Small intestine (tissue), 7 donors: ENCODE data around the gene ARFGAP1. TPM values are rescaled to one million over a fixed set of nuclear protein-coding genes. Genes with fewer than 3 reads are reported as not detected.

Experiments
- DNase-seq, 2 donors: peaks; one replicate each; pipeline versions ENCODE4 v3.0.0 to v3.0.0-alpha.2; 2013
- FAIRE-seq: peaks from 2 replicates; lab custom pipeline; 2012; peaks lifted over from hg19 to GRCh38; lab: Jason Lieb, UNC
- H3K27ac ChIP-seq, 3 donors: one replicate each; pipeline ENCODE4 v1.5.1; 2013; ENCODE audit warnings: low read length in 2 of 3, mild to moderate bottlenecking in 2 of 3, control low read depth in 1 of 3, inconsistent platforms in 1 of 3, low read depth in 1 of 3, moderate library complexity in 1 of 3
- H3K27me3 ChIP-seq, 3 donors: one replicate each; pipeline ENCODE4 v1.6.1; 2013; ENCODE audit warnings: low read length in 3 of 3, inconsistent platforms in 1 of 3; ENCODE audit not compliant: control insufficient read depth in 3 of 3, insufficient read depth in 3 of 3
- H3K36me3 ChIP-seq, 3 donors: one replicate each; pipeline ENCODE4 v1.6.1; 2013; ENCODE audit warnings: low read length in 3 of 3, inconsistent platforms in 1 of 3, low read depth in 1 of 3, mild to moderate bottlenecking in 1 of 3, moderate library complexity in 1 of 3; ENCODE audit not compliant: control insufficient read depth in 3 of 3, insufficient read depth in 2 of 3
- H3K4me1 ChIP-seq, 3 donors: one replicate each; pipeline ENCODE4 v1.6.1; 2013; ENCODE audit warnings: low read length in 2 of 3, inconsistent platforms in 1 of 3, low read depth in 1 of 3, mild to moderate bottlenecking in 1 of 3, moderate library complexity in 1 of 3; ENCODE audit not compliant: control insufficient read depth in 3 of 3, insufficient read depth in 2 of 3
- H3K4me3 ChIP-seq, 3 donors: one replicate each; pipeline ENCODE4 v1.5.1; 2013; ENCODE audit warnings: low read length in 3 of 3, control low read depth in 1 of 3, inconsistent platforms in 1 of 3, low read depth in 1 of 3, mild to moderate bottlenecking in 1 of 3, moderate library complexity in 1 of 3
- H3K9me3 ChIP-seq, 2 donors: one replicate each; pipeline ENCODE4 v1.6.1; 2013; ENCODE audit warnings: low read depth in 1 of 2, low read length in 1 of 2; ENCODE audit not compliant: control insufficient read depth in 2 of 2, insufficient read depth in 1 of 2
- WGBS, 3 donors: extraction: QIAGEN DNeasy Blood & Tissue Kit; methylation state at CpG; one replicate each; pipeline ENCODE4 v1.1.7; 2013; 5-methylcytosine and 5-hydroxymethylcytosine counted together
- polyA plus RNA-seq, 4 donors: library from polyadenylated mRNA; stranded (reverse) in 3 of 4; unstranded in 1 of 4; fragments of 200-250 nt in 3 of 4; fragments of 120-200 nt in 1 of 4; gene quantifications; one replicate each; pipeline versions ENCODE4 v1.2.1 to v1.2.3, GENCODE V29; 2013
- donor health status: healthy with polysubstance abuse.
- donor health status: control.
- donor health status: control.
- donor health status: Bipolar disorder and iron deficiency.
- donor health status: healthy.

ARFGAP1 gene
- polyA plus RNA-seq, 4 donors, result 70.9 to 117 (median 80.3) TPM

DNA sequence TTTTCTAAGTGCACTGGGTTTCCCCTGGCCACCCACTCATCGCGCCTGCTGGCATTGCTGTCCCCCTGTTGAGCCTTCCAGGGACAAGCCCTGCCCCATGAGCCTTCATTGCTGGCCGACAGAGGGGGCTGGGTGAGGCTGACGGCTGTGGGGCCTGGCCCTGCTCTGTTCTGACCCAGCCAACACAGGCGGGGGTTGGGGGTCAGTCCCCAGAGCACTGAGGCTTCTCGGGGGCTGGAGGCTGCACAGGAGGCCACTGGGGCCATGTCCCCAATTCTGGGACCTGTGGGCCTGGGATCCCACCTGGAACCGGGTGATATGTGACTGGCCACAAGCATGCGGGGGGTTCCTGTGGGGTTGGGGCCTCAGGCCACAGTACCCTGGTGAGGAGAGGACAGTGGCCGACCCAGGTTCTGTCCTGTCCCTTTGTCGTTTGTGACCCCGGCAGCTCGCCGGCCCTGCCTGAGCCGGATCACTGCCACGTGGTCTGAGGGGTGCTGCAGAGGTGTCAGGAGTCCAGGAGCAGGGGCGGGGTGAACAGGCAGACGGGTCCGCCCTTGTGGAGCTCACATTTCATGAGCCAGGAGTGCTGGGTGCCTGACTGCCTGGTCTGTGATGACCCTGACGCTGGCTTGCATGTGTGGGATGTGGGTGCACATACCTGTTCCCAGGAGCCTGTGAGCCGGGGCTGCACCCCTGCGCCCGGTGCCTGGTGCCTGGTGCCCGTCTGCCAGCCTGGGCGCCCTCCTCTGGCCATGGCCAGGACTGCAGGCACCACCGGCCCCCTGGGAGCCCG is 18.3 kb downstream of the ARFGAP1 start:
- Histone ChIP-seq H3K27ac (no peak overlapping the region), H3K9me3 (no peaks in the 10 kb centered on the region), H3K4me3 (no peak overlapping the region), H3K27me3 (peaks cover 0 to 14% (median 4%) of the 10 kb centered on the region in 3 donors), H3K36me3 (peaks cover 0 to 39% (median 0%) of the 10 kb centered on the region in 3 donors), H3K4me1 (peaks cover 0 to 4% (median 0%) of the 10 kb centered on the region in 3 donors)
- DNase-seq (peak; percentile 30 to 65), FAIRE-seq (no peak)
- 19 to 31% (median 31%) methylated on average over 26 of the region's 26 CpGs for WGBS, 3 donors

DNA sequence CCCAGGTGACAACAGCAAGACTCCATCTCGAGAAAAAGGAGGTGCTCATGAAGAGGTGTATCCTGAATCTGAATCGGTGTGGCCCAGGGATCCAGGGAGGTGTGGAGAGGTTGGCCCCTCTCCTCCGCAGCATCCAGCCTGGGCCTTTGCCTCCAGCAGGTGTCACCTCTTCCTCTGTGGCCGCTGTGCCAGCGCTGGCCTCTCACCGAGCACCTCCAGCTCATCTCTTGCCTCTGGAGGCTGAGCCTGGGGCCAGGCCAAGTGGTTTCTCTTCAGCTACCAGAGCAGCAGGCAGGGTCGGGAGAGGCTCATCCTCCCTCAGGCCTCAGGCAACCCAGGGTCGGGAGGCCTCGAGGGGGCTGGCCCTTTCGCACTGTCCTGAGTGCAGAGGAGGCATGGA is 19.2 kb downstream of the ARFGAP1 start:
- no peak overlapping the region for H3K27ac ChIP-seq
- H3K4me1 ChIP-seq, result peaks cover 0 to 4% (median 0%) of the 10 kb centered on the region in 3 donors
- peaks cover 0 to 31% (median 0%) of the 10 kb centered on the region in 3 donors for H3K36me3 ChIP-seq
- H3K4me3 ChIP-seq, result no peak overlapping the region
- WGBS, 3 donors, result 50 to 78% (median 59%) methylated on average over 10 of the region's 10 CpGs
- FAIRE-seq (no peak), DNase-seq (no peak)
- peaks cover 0 to 21% (median 10%) of the 10 kb centered on the region in 3 donors for H3K27me3 ChIP-seq
- H3K9me3 ChIP-seq, result no peaks in the 10 kb centered on the region

DNA sequence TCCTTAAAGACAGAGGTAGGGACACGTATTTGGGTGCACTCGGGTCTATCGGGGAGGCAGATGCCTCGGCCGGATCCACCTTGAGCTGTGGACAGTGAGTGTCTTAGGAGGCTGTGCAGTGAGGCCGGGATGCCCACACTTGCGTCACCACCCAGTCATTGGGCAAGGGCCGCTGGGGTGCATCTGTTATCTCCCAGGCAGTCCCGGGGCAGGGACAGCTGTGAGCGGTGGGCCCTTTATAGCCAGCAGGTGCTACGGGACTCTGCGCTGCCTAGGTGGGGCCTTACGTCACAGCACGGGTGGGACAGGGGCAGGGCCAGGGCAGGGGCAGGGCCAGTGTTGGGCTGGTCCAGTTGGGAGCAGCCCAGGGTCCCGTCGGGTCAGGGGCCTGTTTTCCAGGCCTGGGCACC is 19.7 kb downstream of the ARFGAP1 start:
- Histone ChIP-seq H3K4me3 (no peak overlapping the region), H3K27ac (no peak overlapping the region), H3K27me3 (peaks cover 0 to 21% (median 10%) of the 10 kb centered on the region in 3 donors), H3K36me3 (peaks cover 0 to 29% (median 0%) of the 10 kb centered on the region in 3 donors), H3K9me3 (no peaks in the 10 kb centered on the region), H3K4me1 (peaks cover 0 to 4% (median 0%) of the 10 kb centered on the region in 3 donors)
- WGBS, 3 donors, result 27 to 62% (median 51%) methylated on average over 16 of the region's 16 CpGs
- FAIRE-seq (no peak), DNase-seq (peak in 1 of 2 donors; percentile 10)

DNA sequence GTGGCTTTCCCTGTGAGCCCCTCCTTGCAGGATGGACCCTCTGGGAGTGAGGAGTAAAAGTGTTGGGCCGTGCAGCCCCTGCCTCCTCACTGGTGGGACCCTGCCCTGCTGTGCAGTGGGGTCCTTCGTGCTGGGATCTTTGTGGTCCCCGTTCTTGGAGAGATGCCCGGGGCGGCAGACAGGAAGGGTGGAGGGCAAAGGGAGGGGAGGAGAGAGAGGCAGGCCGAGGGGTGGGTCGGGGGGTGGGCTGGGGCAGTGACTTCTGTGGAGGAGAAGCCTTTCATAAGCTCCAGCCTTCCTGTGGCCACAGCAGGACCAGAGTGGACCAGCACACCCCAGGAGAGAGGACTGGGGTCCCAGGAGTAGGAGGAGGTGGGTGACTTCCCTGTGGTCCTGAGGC is 20.3 kb downstream of the ARFGAP1 start, which contains the start of gene COL20A1:
COL20A1 (plus strand) TSS at position 283 of the 400 bp plus-strand sequence. CDS start 1,922 bp downstream, outside the sequence.
- Histone ChIP-seq H3K27ac (no peak within 1 kb of the TSS), H3K9me3 (no peaks in the 10 kb centered on the region), H3K27me3 (peaks cover 0 to 21% (median 10%) of the 10 kb centered on the region in 3 donors), H3K4me3 (no peak within 1 kb of the TSS), H3K36me3 (peaks cover 0 to 23% (median 0%) of the 10 kb centered on the region in 3 donors), H3K4me1 (peaks cover 0 to 4% (median 0%) of the 10 kb centered on the region in 3 donors)
- 16 to 38% (median 37%) methylated on average over 7 of the region's 7 CpGs for WGBS, 3 donors
- FAIRE-seq, result no peak
- no peak for DNase-seq

DNA sequence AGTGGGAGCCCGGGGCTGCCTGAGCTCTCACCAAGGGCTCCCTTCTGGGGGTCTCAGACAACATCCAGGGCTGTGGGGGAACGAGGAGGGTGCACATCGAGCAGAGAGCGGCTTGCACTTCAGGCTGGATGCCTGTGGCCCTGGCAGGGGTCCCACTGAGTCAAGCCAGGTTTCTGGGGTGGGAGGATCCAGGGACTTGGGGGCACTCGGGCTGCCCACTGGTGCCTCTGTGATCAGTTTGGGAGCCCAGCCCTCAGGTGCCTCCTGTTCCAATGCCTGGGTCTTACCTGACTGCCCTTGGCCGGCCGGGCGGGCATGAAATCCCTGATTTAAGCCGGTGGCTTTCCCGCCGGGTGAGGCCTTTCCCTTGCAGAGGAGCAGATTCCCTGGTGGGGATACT is 20.8 kb downstream of the ARFGAP1 start:
- peaks cover 0 to 21% (median 10%) of the 10 kb centered on the region in 3 donors for H3K27me3 ChIP-seq
- H3K9me3 ChIP-seq, result no peaks in the 10 kb centered on the region
- H3K4me3 ChIP-seq, result no peak overlapping the region
- 58 to 64% (median 60%) methylated on average over 11 of the region's 11 CpGs for WGBS, 3 donors
- FAIRE-seq, result no peak
- no peak for DNase-seq
- H3K36me3 ChIP-seq, result peaks cover 0 to 17% (median 0%) of the 10 kb centered on the region in 3 donors
- peaks cover 0 to 4% (median 0%) of the 10 kb centered on the region in 3 donors for H3K4me1 ChIP-seq
- no peak overlapping the region for H3K27ac ChIP-seq

DNA sequence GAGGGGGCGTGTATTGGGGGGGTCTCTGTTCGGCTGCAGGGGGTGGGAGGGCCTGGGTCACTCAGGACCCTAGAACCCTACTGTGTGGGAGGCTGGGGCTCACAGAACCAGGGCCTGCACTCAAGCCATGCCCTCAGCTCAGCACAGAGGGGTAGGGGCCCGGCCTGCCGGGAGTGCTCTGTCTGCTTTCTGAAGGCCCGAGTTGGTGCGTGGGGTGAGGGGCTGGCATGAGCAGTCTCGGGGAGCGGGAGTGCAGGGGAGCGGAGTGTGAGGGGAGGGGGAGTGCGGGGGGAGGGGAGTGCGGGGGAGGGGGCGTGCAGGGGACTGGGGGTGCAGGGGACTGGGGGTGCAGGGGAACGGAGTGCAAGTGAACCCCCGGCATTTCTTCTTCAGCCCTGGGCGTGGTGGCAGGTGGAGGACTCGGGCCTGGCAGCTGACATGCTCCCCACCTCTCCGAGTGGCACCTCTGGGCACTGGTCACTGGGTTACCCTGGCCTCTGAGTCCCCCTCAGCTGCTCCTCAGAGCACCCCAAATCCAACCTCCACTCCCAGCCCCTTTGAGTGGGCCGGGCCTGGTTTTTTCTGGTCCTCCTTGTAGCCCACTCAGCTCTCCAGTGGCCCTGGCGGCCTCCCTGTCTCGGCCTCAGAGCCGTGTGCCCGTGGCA is 21.4 kb downstream of the ARFGAP1 start:
- FAIRE-seq, result no peak
- Histone ChIP-seq H3K27ac (no peak overlapping the region), H3K4me3 (no peak overlapping the region), H3K4me1 (peaks cover 0 to 4% (median 0%) of the 10 kb centered on the region in 3 donors), H3K9me3 (peaks cover 0 to 4% of the 10 kb centered on the region in 2 donors), H3K36me3 (peaks cover 0 to 12% (median 0%) of the 10 kb centered on the region in 3 donors), H3K27me3 (peaks cover 0 to 21% (median 12%) of the 10 kb centered on the region in 3 donors)
- DNase-seq, result no peak
- WGBS, 3 donors, result 36 to 59% (median 40%) methylated on average over 10 to 21 of the region's 22 CpGs

DNA sequence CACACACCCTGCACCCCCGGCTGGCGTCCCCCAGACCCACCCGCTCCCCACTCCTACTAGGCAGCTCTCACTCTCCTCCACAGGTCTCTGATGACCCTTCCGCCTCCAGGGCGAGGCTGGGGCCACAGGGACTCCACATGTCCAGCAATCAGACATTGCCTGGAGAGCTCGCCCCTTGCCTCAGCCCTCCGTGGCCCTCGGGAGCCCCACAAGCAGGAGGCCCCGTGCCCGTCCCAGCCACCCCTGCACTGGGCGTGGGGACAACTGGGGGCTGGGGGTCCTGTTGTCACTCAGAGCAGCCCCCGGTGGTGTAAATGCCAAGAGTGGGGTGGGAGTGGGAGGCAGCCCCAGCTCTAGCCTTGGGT is 21.9 kb downstream of the ARFGAP1 start:
- 74 to 84% (median 81%) methylated on average over 12 of the region's 12 CpGs for WGBS, 3 donors
- FAIRE-seq (no peak), DNase-seq (no peak)
- no peak overlapping the region for H3K4me3 ChIP-seq
- peaks cover 0 to 5% of the 10 kb centered on the region in 2 donors for H3K9me3 ChIP-seq
- peaks cover 0 to 6% (median 0%) of the 10 kb centered on the region in 3 donors for H3K36me3 ChIP-seq
- H3K4me1 ChIP-seq, result peaks cover 0 to 4% (median 0%) of the 10 kb centered on the region in 3 donors
- H3K27me3 ChIP-seq, result peaks cover 0 to 25% (median 15%) of the 10 kb centered on the region in 3 donors
- H3K27ac ChIP-seq, result no peak overlapping the region

DNA sequence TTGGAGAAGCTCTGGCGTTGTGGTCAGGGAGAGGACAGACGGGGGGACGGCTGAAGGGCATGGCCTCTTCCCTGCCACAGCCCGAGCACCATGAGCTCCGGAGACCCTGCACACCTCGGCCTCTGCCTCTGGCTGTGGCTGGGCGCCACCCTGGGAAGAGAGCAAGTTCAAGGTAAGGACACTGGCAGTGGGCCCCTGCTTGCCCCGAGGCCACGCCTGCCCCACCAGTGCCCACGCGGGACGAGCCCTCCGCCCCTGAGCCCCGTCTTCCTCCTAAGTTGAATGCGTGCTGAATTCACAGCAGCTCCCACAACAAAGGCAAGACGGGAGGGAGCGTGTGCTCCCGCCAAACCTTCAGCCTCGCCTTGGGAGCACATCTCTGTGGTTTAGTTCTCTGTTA is 22.4 kb downstream of the ARFGAP1 start:
- DNase-seq (no peak), FAIRE-seq (no peak)
- H3K4me3 ChIP-seq, result no peak overlapping the region
- peaks cover 0 to 25% (median 15%) of the 10 kb centered on the region in 3 donors for H3K27me3 ChIP-seq
- WGBS, 3 donors, result 42 to 45% (median 44%) methylated on average over 17 to 19 of the region's 19 CpGs
- H3K4me1 ChIP-seq, result peaks cover 0 to 4% (median 0%) of the 10 kb centered on the region in 3 donors
- peaks cover 0 to 2% (median 0%) of the 10 kb centered on the region in 3 donors for H3K36me3 ChIP-seq
- no peak overlapping the region for H3K27ac ChIP-seq
- H3K9me3 ChIP-seq, result peaks cover 0 to 5% of the 10 kb centered on the region in 2 donors
